Stomach (tissue), 4 donors: Measurements from ENCODE around the gene GUCY2C.

Source experiments
- POLR2A ChIP-seq, 4 donors: fragments of 450-650 bp; IDR thresholded peaks; one replicate each; pipeline ENCODE4 v1.6.1; 2016; ENCODE audit warnings: antibody characterized with exemption in 4 of 4, control low read depth in 2 of 4, mild to moderate bottlenecking in 1 of 4, moderate library complexity in 1 of 4
- POLR2AphosphoS5 ChIP-seq, 3 donors: sonication (generic); formaldehyde crosslinking; IDR thresholded peaks; one replicate each; pipeline ENCODE4 v1.6.1; 2016; ENCODE audit warnings: antibody characterized with exemption in 3 of 3

GRCh38 chr12:14656846-14657245 is 39.6 kb downstream of the GUCY2C start:
- no peak for TF ChIP-seq POLR2AphosphoS5 (IDR thresholded peaks at IDR 0.05)
- no peak for TF ChIP-seq POLR2A (IDR thresholded peaks at IDR 0.05)
